Fibroblast of lung (primary cell): ENCODE results near the gene MYO3B.

ENCODE experiments used
- CTCF ChIP-seq, 2 donors: IDR thresholded peaks in 1 of 2; conservative IDR thresholded peaks in 1 of 2; 1 replicate in 1 of 2; 2 replicates in 1 of 2; pipeline ENCODE4 v1.5.1; 2011 to 2012; ENCODE audit warnings: low read length in 2 of 2, control low read depth in 1 of 2, inconsistent platforms in 1 of 2, low read depth in 1 of 2, mild to moderate bottlenecking in 1 of 2
- EZH2 ChIP-seq: IDR thresholded peaks from 2 replicates; pipeline ENCODE4 v1.5.1; 2012; ENCODE audit warnings: low read length, control low read depth, mild to moderate bottlenecking; ENCODE audit errors: missing control alignments

GRCh38 chr2:170261566-170261965, 83.6 kb downstream of the MYO3B start:
- no peak for TF ChIP-seq EZH2
- TF ChIP-seq CTCF (conservative IDR thresholded peaks at IDR 0.05 in 1 of 2, IDR thresholded peaks at IDR 0.05 in 1 of 2; ENCODE audit: low read depth in 1 of 2, low read length in 2 of 2): no peak
